Measurements from ENCODE around the gene ANO10.

GRCh38 chr3:43473244-43473643, 148.6 kb downstream of the ANO10 start:
- TF ChIP-seq CTCF (IDR thresholded peaks at IDR 0.05) = no peak
- no peak for TF ChIP-seq POLR2A (IDR thresholded peaks at IDR 0.05)
